ENCODE results near the gene CFAP97D1. TPM values are rescaled to one million over a fixed set of nuclear protein-coding genes. Genes with fewer than 3 reads are reported as not detected.

The CFAP97D1 gene
- total RNA-seq, 5 donors from 2014 or later (not counting 1 experiment from before 2014, with no cell fraction given) = not detected

- H3K36me3 ChIP-seq (ENCODE audit: control insufficient read depth in 2 of 2, extremely low read depth in 1 of 2, insufficient read depth in 1 of 2, low read length in 1 of 2) = no peaks in the 10 kb centered on the region
- ChIA-PET POLR2A (no interaction called here), CTCF (no interaction called here)
- no peaks in the 10 kb centered on the region for H3K9me3 Mint-ChIP-seq
- no peaks in the 10 kb centered on the region for H3K9me3 ChIP-seq
- no peak for DNase-seq
- 76% methylated on average over 4 of the region's 10 CpGs for WGBS (ENCODE audit: insufficient coverage)
- no peak overlapping the region for H3K27ac Mint-ChIP-seq
- no peaks in the 10 kb centered on the region for H3K4me1 Mint-ChIP-seq
- ATAC-seq (replicated peaks in 1 of 4) = no peak
- H3K36me3 Mint-ChIP-seq = no peaks in the 10 kb centered on the region
- H3K4me1 ChIP-seq (ENCODE audit: control insufficient read depth in 1 of 2, extremely low read depth in 1 of 2, insufficient read depth in 2 of 2, low read length in 2 of 2) = no peaks in the 10 kb centered on the region
- no peak overlapping the region for H3K4me3 Mint-ChIP-seq
- no peaks in the 10 kb centered on the region for H3K27me3 Mint-ChIP-seq
- H3K4me3 ChIP-seq (ENCODE audit: control insufficient read depth in 1 of 2, extremely low read depth in 1 of 2, low read length in 1 of 2) = no peak overlapping the region
- no peaks in the 10 kb centered on the region for H3K27me3 ChIP-seq (replicated peaks in 1 of 2; ENCODE audit: control insufficient read depth in 2 of 2, extremely low read depth in 1 of 2, insufficient read depth in 2 of 2, low read length in 1 of 2)
- no peak overlapping the region for H3K27ac ChIP-seq (ENCODE audit: low read length)
These were observed 43.3 kb downstream of the CFAP97D1 start for GRCh38 chr17:43823350-43824084.

DNA sequence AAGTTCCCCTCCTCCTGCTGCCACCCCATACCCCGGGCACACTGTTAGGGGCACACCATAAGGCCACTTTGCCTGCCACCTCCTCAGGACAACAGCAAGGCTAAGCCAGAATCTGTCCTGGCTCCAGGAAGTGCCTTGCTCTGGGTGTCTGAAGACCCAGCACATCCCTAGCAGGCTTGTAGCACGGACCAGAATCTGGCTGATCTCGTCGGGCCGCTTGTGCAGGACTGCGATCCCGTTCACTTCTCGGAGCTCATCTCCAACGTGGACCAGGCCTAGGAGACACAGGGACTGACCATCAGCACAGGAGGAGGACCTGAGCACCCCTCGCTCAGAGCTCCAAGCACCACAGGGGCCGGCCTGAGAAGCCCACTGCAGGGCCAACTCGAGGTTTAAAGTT is 45.3 kb downstream of the CFAP97D1 start:
- Histone ChIP-seq H3K4me3 (ENCODE audit: control insufficient read depth in 1 of 2, extremely low read depth in 1 of 2, low read length in 1 of 2) (no peak overlapping the region), H3K4me1 (ENCODE audit: control insufficient read depth in 1 of 2, extremely low read depth in 1 of 2, insufficient read depth in 2 of 2, low read length in 2 of 2) (no peaks in the 10 kb centered on the region), H3K27ac (ENCODE audit: low read length) (no peak overlapping the region), H3K27me3 (replicated peaks in 1 of 2; ENCODE audit: control insufficient read depth in 2 of 2, extremely low read depth in 1 of 2, insufficient read depth in 2 of 2, low read length in 1 of 2) (no peaks in the 10 kb centered on the region), H3K36me3 (ENCODE audit: control insufficient read depth in 2 of 2, extremely low read depth in 1 of 2, insufficient read depth in 1 of 2, low read length in 1 of 2) (no peaks in the 10 kb centered on the region), H3K9me3 (no peaks in the 10 kb centered on the region)
- ChIA-PET POLR2A (no interaction called here), CTCF (no interaction called here)
- DNase-seq = no peak
- H3K9me3 Mint-ChIP-seq = no peaks in the 10 kb centered on the region
- no peak overlapping the region for H3K4me3 Mint-ChIP-seq
- H3K36me3 Mint-ChIP-seq = no peaks in the 10 kb centered on the region
- no peak overlapping the region for H3K27ac Mint-ChIP-seq
- H3K27me3 Mint-ChIP-seq = no peaks in the 10 kb centered on the region
- 86% methylated on average over 11 of the region's 12 CpGs for WGBS (ENCODE audit: insufficient coverage)
- H3K4me1 Mint-ChIP-seq = no peaks in the 10 kb centered on the region
- no peak for ATAC-seq (replicated peaks in 1 of 4)

DNA sequence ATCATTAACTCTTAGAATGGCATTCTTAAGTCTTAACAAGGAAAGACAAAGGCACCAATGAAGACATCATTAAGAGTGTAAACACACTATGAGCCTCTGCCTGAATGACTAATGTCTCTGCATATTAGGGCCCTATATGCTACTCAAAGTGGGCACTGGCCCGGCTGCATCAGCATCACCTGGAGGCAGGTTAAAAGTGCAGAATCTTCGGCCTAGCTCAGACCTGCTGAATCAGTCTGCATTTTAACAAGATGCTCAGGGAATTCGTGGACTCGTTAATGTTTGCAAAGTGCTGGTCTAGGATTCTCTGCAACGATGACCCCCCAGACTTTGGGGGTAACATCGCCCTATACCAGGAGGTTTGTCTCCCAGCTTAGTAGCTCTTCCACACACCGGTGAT is 46.0 kb downstream of the CFAP97D1 start:
- no peaks in the 10 kb centered on the region for H3K27me3 ChIP-seq (replicated peaks in 1 of 2; ENCODE audit: control insufficient read depth in 2 of 2, extremely low read depth in 1 of 2, insufficient read depth in 2 of 2, low read length in 1 of 2)
- Mint-ChIP-seq H3K36me3 (no peaks in the 10 kb centered on the region), H3K4me3 (no peak overlapping the region), H3K27ac (no peak overlapping the region), H3K27me3 (peaks cover 0 to 2% of the 10 kb centered on the region in 2 donors), H3K4me1 (peaks cover 0 to 6% (median 2%) of the 10 kb centered on the region in 3 donors), H3K9me3 (no peaks in the 10 kb centered on the region)
- no peaks in the 10 kb centered on the region for H3K36me3 ChIP-seq (ENCODE audit: control insufficient read depth in 2 of 2, extremely low read depth in 1 of 2, insufficient read depth in 1 of 2, low read length in 1 of 2)
- H3K27ac ChIP-seq (ENCODE audit: low read length) = no peak overlapping the region
- ATAC-seq (replicated peaks in 1 of 4) (no peak), DNase-seq (no peak)
- ChIA-PET POLR2A (no interaction called here), CTCF (no interaction called here)
- H3K4me1 ChIP-seq (ENCODE audit: control insufficient read depth in 1 of 2, extremely low read depth in 1 of 2, insufficient read depth in 2 of 2, low read length in 2 of 2) = no peaks in the 10 kb centered on the region
- no peak overlapping the region for H3K4me3 ChIP-seq (ENCODE audit: control insufficient read depth in 1 of 2, extremely low read depth in 1 of 2, low read length in 1 of 2)
- H3K9me3 ChIP-seq = no peaks in the 10 kb centered on the region
- WGBS (ENCODE audit: insufficient coverage) = 89% methylated on average over 5 of the region's 7 CpGs

- H3K27me3 ChIP-seq (replicated peaks in 1 of 2; ENCODE audit: control insufficient read depth in 2 of 2, extremely low read depth in 1 of 2, insufficient read depth in 2 of 2, low read length in 1 of 2) = peaks cover 0 to 6% of the 10 kb centered on the region in 2 experiments
- H3K9me3 ChIP-seq = no peaks in the 10 kb centered on the region
- ChIA-PET POLR2A (no interaction called here), CTCF (no interaction called here)
- no peak overlapping the region for H3K4me3 Mint-ChIP-seq
- no peaks in the 10 kb centered on the region for H3K36me3 ChIP-seq (ENCODE audit: control insufficient read depth in 2 of 2, extremely low read depth in 1 of 2, insufficient read depth in 1 of 2, low read length in 1 of 2)
- peaks cover 3 to 9% (median 8%) of the 10 kb centered on the region in 3 donors for H3K4me1 Mint-ChIP-seq
- H3K36me3 Mint-ChIP-seq = no peaks in the 10 kb centered on the region
- no peak overlapping the region for H3K4me3 ChIP-seq (ENCODE audit: control insufficient read depth in 1 of 2, extremely low read depth in 1 of 2, low read length in 1 of 2)
- DNase-seq = no peak
- no peak for ATAC-seq (replicated peaks in 1 of 4)
- 91% methylated on average over 9 of the region's 9 CpGs for WGBS (ENCODE audit: insufficient coverage)
- H3K27me3 Mint-ChIP-seq = peaks cover 0 to 4% of the 10 kb centered on the region in 2 donors
- H3K27ac Mint-ChIP-seq = no peak overlapping the region
- H3K9me3 Mint-ChIP-seq = no peaks in the 10 kb centered on the region
- H3K27ac ChIP-seq (ENCODE audit: low read length) = no peak overlapping the region
- H3K4me1 ChIP-seq (ENCODE audit: control insufficient read depth in 1 of 2, extremely low read depth in 1 of 2, insufficient read depth in 2 of 2, low read length in 2 of 2) = peaks cover 0 to 5% of the 10 kb centered on the region in 2 experiments
These were observed 47.4 kb downstream of the CFAP97D1 start for GRCh38 chr17:43827596-43827995.

DNA sequence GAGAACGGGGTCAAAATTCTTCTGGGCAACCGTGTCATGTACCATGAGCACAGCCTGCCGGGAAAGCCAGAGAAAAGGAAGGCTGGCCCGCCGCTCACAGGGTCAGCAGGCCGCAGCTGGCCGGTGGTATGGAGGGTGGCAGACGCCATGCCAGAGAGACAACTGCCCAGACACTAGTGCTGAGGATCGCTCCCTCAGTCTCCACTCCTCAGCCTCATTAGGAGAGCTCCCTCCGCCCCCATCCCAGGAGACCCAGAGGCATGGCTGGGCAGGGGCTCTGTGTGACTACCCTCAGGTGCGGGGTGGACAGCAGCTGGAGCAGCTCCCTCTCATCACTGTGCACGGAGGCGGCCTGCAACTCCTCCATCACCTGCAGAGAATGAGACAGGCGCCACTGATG is 49.5 kb downstream of the CFAP97D1 start:
- H3K27ac ChIP-seq (ENCODE audit: low read length) = no peak overlapping the region
- H3K4me3 ChIP-seq (ENCODE audit: control insufficient read depth in 1 of 2, extremely low read depth in 1 of 2, low read length in 1 of 2) = no peak overlapping the region
- Mint-ChIP-seq H3K4me1 (peaks cover 12 to 21% (median 16%) of the 10 kb centered on the region in 3 donors), H3K36me3 (no peaks in the 10 kb centered on the region), H3K27ac (no peak overlapping the region), H3K9me3 (no peaks in the 10 kb centered on the region), H3K4me3 (no peak overlapping the region), H3K27me3 (peaks cover 13 to 19% of the 10 kb centered on the region in 2 donors)
- CTCF ChIA-PET = no interaction called here
- POLR2A ChIA-PET = no interaction called here
- WGBS (ENCODE audit: insufficient coverage) = 82% methylated on average over 5 of the region's 14 CpGs
- peaks cover 0 to 20% of the 10 kb centered on the region in 2 experiments for H3K27me3 ChIP-seq (replicated peaks in 1 of 2; ENCODE audit: control insufficient read depth in 2 of 2, extremely low read depth in 1 of 2, insufficient read depth in 2 of 2, low read length in 1 of 2)
- H3K4me1 ChIP-seq (ENCODE audit: control insufficient read depth in 1 of 2, extremely low read depth in 1 of 2, insufficient read depth in 2 of 2, low read length in 2 of 2) = peaks cover 2 to 13% of the 10 kb centered on the region in 2 experiments
- no peak for ATAC-seq (replicated peaks in 1 of 4)
- DNase-seq = no peak
- no peaks in the 10 kb centered on the region for H3K36me3 ChIP-seq (ENCODE audit: control insufficient read depth in 2 of 2, extremely low read depth in 1 of 2, insufficient read depth in 1 of 2, low read length in 1 of 2)
- no peaks in the 10 kb centered on the region for H3K9me3 ChIP-seq

- POLR2A ChIA-PET = no interaction called here
- DNase-seq = peak in 1 of 35 experiments; percentile 6
- Histone ChIP-seq H3K27me3 (replicated peaks in 1 of 2; ENCODE audit: control insufficient read depth in 2 of 2, extremely low read depth in 1 of 2, insufficient read depth in 2 of 2, low read length in 1 of 2) (peaks cover 0 to 29% of the 10 kb centered on the region in 2 experiments), H3K4me1 (ENCODE audit: control insufficient read depth in 1 of 2, extremely low read depth in 1 of 2, insufficient read depth in 2 of 2, low read length in 2 of 2) (peaks cover 2 to 13% of the 10 kb centered on the region in 2 experiments), H3K4me3 (ENCODE audit: control insufficient read depth in 1 of 2, extremely low read depth in 1 of 2, low read length in 1 of 2) (no peak overlapping the region), H3K36me3 (ENCODE audit: control insufficient read depth in 2 of 2, extremely low read depth in 1 of 2, insufficient read depth in 1 of 2, low read length in 1 of 2) (no peaks in the 10 kb centered on the region), H3K9me3 (no peaks in the 10 kb centered on the region), H3K27ac (ENCODE audit: low read length) (no peak overlapping the region)
- peak overlapping the region; percentile 11 to 86 (median 61) for H3K4me3 Mint-ChIP-seq
- no peaks in the 10 kb centered on the region for H3K9me3 Mint-ChIP-seq
- no peak overlapping the region for H3K27ac Mint-ChIP-seq
- no peaks in the 10 kb centered on the region for H3K36me3 Mint-ChIP-seq
- 31% methylated on average over 4 of the region's 7 CpGs for WGBS (ENCODE audit: insufficient coverage)
- peaks cover 13 to 25% of the 10 kb centered on the region in 2 donors for H3K27me3 Mint-ChIP-seq
- no peak for ATAC-seq (replicated peaks in 1 of 4)
- CTCF ChIA-PET = no interaction called here
- H3K4me1 Mint-ChIP-seq = peaks cover 12 to 21% (median 16%) of the 10 kb centered on the region in 3 donors
These were observed 50.4 kb downstream of the CFAP97D1 start for GRCh38 chr17:43830510-43831140.
